K562 (cell line): Measurements from ENCODE around the gene GNG7. TPM values are rescaled to one million over a fixed set of nuclear protein-coding genes. Genes with fewer than 3 reads are reported as not detected.
A peak's percentile ranks its signal among the peaks of the same experiment; 100 is the strongest.

Experiments
- ATF7 ChIP-seq: fragments of 450-650 bp; IDR thresholded peaks from 2 replicates; pipeline ENCODE4 v1.7.1; 2014; ENCODE audit warnings: mild to moderate bottlenecking, moderate library complexity
- CEBPB ChIP-seq: fragments of 450-650 bp; IDR thresholded peaks from 2 replicates; pipeline ENCODE4 v1.6.1; 2016; ENCODE audit warnings: missing genetic modification characterization, missing compliant biosample characterization
- CHD2 ChIP-seq: IDR thresholded peaks from 2 replicates; pipeline ENCODE4 v1.6.1; 2011; ENCODE audit warnings: low read depth, low read length
- FOSL1 ChIP-seq: fragments of 200-800 bp; sonication (Bioruptor generic); conservative IDR thresholded peaks from 2 replicates; pipeline ENCODE4 v1.6.1; 2016; ENCODE audit warnings: missing genetic modification characterization, missing compliant biosample characterization
- HEY1 ChIP-seq: fragments of 250-450 bp; sonication (Bioruptor Pico); IDR thresholded peaks from 2 replicates; pipeline ENCODE4 v1.5.0; 2020; ENCODE audit warnings: mild to moderate bottlenecking, moderate library complexity, borderline replicate concordance
- L3MBTL2 ChIP-seq: fragments of 450-650 bp; IDR thresholded peaks from 2 replicates; pipeline ENCODE4 v1.6.1; 2016; ENCODE audit warnings: mild to moderate bottlenecking, moderate library complexity
- MYC ChIP-seq, 2 experiments: fragments of 250-450 bp in 1 of 2; sonication (Bioruptor Pico) in 1 of 2; IDR thresholded peaks; 2 replicates each; pipeline versions ENCODE4 v1.5.1 to v1.6.1; 2012 to 2021; ENCODE audit warnings: low read depth in 2 of 2, borderline replicate concordance in 1 of 2, improper control_type of control experiment in 1 of 2, low read length in 1 of 2, mild to moderate bottlenecking in 1 of 2, moderate library complexity in 1 of 2
- NFRKB ChIP-seq: fragments of 450-650 bp; IDR thresholded peaks from 2 replicates; pipeline ENCODE4 v1.6.1; 2016; ENCODE audit warnings: low read depth
- POLR2G ChIP-seq: fragments of 200-400 bp; formaldehyde crosslinking; IDR thresholded peaks from 2 replicates; pipeline ENCODE4 v1.6.1; 2017; ENCODE audit warnings: low read depth, mild to moderate bottlenecking, antibody characterized with exemption, low read length, moderate library complexity
- SMAD4 ChIP-seq: fragments of 250-450 bp; sonication (Bioruptor Pico); conservative IDR thresholded peaks from 2 replicates; pipeline ENCODE4 v1.8.0; 2021; ENCODE audit warnings: inconsistent platforms, mild to moderate bottlenecking, moderate library complexity
- SP1 ChIP-seq: sonication (generic); formaldehyde crosslinking; IDR thresholded peaks from 2 replicates; pipeline ENCODE4 v1.8.1; 2022; ENCODE audit warnings: mild to moderate bottlenecking, missing genetic modification reagents
- TFAP4 ChIP-seq: sonication (generic); formaldehyde crosslinking; IDR thresholded peaks from 2 replicates; pipeline ENCODE4 v1.8.0; 2022; ENCODE audit warnings: missing genetic modification reagents, mild to moderate bottlenecking, moderate library complexity, borderline replicate concordance
- ZC3H4 ChIP-seq: sonication (generic); formaldehyde crosslinking; IDR thresholded peaks from 2 replicates; pipeline ENCODE4 v1.9.0; 2021; ENCODE audit warnings: missing genetic modification reagents, borderline replicate concordance
- ZNF277 ChIP-seq: fragments of 250-450 bp; sonication (Bioruptor Pico); IDR thresholded peaks from 2 replicates; pipeline ENCODE4 v1.8.0; 2022; ENCODE audit warnings: inconsistent platforms, mild to moderate bottlenecking, moderate library complexity, borderline replicate concordance
- polyA plus RNA-seq, 8 experiments: library from polyadenylated mRNA; depleted of rRNA in 4 of 8; stranded (reverse) in 5 of 8; unstranded in 3 of 8; fragments of >200 nt; fragmentation: Nextera tagmentation in 2 of 8; fragmentation: Illumina TruSeq in 1 of 8; extraction: Ambion mirVana in 2 of 8; extraction: Trizol in 1 of 8; gene quantifications; 2 replicates each; pipeline versions ENCODE4 v1.2.1 to v1.2.3, GENCODE V29; 2011 to 2014; ENCODE audit warnings: inconsistent platforms in 1 of 8, missing spikeins in 1 of 8
- total RNA-seq, 7 experiments: library from RNA; depleted of rRNA in 6 of 7; stranded (reverse); fragments of >200 nt in 6 of 7; fragmentation: Illumina TruSeq in 2 of 7; extraction: Trizol in 2 of 7; gene quantifications; 2 replicates each; pipeline versions ENCODE4 v1.2.1 to v1.2.3, GENCODE V29; 2011 to 2021; ENCODE audit warnings: low replicate concordance in 1 of 7
- TF ChIP-seq, protein P1 (sequence below): fragments of 450-650 bp; formaldehyde crosslinking; IDR thresholded peaks from 2 replicates; pipeline ENCODE4 v1.4.0; 2020; ENCODE audit warnings: mild to moderate bottlenecking, mixed read lengths

Gene GNG7
- total and polyA plus RNA-seq, 9 of the 15 experiments (the other 6 are each of a cell fraction or from before 2014, with no cell fraction given): 0.01 to 0.20 (median 0.06) TPM; not detected in 1

DNA sequence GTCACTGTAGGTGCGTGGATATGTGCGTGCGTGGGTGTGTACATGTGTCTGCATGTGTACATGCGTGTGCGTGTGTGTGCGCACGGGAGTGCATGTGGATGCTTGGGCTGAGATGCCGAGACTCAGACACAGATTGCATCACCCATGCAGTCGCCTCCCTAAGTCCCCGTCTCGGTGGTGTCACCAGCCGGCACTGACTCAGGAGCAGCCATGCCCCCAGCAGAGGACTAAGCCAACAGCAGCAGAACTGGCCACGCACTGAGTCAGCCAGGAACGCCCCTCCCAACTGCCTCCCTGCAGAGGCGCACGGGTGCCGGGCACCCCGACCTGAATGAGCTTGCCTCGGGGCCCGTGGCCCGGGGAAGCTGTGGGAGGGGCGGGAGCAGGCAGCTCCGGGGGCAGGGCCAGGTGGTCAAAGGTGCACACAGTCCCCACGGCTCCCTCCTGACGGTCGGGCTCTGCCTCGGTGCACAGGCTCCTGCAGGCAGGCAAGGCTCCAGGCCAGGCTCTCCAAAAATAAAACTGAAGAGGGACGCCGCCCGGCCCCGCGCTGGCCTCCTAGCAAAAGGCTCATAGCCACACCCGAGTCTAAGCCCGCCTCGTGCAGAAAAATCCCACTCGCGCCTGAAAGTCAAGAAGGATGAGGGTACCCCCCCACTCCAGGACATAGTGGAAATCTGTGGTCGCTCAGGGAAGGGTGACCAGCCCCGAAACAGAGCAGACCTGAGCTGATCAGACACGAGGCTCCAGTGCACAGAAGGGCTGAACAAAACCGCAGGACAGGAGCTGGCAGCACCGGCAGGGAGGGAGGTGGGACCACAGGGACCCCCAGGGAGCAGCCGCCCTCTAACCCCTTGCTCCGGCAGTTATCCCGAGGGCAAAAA, 177.4 kb downstream of the GNG7 start (continued):
- no peak for TF ChIP-seq HEY1
- TF ChIP-seq TFAP4 (CRISPR knock-in tag): peak; percentile 58; the same call in 1 of the 2 replicates
- no peak for TF ChIP-seq ZNF277 (CRISPR knock-in tag)
- TF ChIP-seq POLR2G: peak; percentile 59; the same call in 1 of the 2 replicates
- TF ChIP-seq, protein P1, sequence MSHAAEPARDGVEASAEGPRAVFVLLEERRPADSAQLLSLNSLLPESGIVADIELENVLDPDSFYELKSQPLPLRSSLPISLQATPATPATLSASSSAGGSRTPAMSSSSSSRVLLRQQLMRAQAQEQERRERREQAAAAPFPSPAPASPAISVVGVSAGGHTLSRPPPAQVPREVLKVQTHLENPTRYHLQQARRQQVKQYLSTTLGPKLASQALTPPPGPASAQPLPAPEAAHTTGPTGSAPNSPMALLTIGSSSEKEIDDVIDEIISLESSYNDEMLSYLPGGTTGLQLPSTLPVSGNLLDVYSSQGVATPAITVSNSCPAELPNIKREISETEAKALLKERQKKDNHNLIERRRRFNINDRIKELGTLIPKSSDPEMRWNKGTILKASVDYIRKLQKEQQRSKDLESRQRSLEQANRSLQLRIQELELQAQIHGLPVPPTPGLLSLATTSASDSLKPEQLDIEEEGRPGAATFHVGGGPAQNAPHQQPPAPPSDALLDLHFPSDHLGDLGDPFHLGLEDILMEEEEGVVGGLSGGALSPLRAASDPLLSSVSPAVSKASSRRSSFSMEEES (CRISPR knock-in tag): no peak
- 0 out of 2 replicates have a peak, but pooled peaks have one; percentile 26 for TF ChIP-seq ZC3H4 (CRISPR knock-in tag)
- TF ChIP-seq CEBPB (tag): peak; percentile 81
- TF ChIP-seq L3MBTL2: peak; percentile 57
- TF ChIP-seq FOSL1 (tag): peak; percentile 71
- peak; percentile 73 for TF ChIP-seq SMAD4 (CRISPR knock-in tag)
- TF ChIP-seq SP1 (CRISPR knock-in tag): no peak
- peak; percentile 60; the same call in 1 of the 2 replicates for TF ChIP-seq MYC (IDR thresholded peaks at IDR 0.05; ENCODE audit: low read depth, low read length)
- no peak for TF ChIP-seq MYC (CRISPR knock-in tag; IDR thresholded peaks at IDR 0.05; ENCODE audit: borderline replicate concordance, low read depth)
- TF ChIP-seq CHD2: no peak
- peak; percentile 69 for TF ChIP-seq ATF7
- 0 out of 2 replicates have a peak, but pooled peaks have one; percentile 34 for TF ChIP-seq NFRKB
